ENCODE data around the gene MAP2K5. TPM values are rescaled to one million over a fixed set of nuclear protein-coding genes. Genes with fewer than 3 reads are reported as not detected.

Gene MAP2K5
- total and polyA plus RNA-seq, 8 donors, result 1.8 to 94.6 (median 11.1) TPM

DNA sequence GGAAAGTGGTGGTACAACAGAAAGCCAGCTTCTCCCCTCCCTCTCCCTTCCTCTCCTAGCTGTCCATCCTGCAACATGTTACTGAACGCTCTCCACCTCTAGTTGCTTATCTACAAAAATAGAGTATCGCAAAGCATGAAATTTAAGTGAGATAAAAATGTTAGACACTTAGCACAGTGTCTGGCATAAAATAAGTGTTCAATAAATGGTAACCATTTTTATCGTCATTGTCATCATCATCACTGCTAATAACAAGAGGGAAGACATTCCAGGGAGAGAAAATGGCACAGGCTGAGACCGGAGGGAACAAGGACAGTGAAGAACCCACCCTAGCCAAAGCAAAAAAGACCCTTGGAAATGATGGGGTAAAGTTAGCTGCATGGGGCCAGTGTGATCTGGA lies 244.1 kb downstream of the MAP2K5 start:
- no peaks in the 10 kb centered on the region for H3K9me3 ChIP-seq
- no peak overlapping the region for H3K27ac ChIP-seq
- no peak overlapping the region for H3K4me3 ChIP-seq
- TF ChIP-seq POLR2A (IDR thresholded peaks at IDR 0.05) (no peak), POLR2AphosphoS5 (IDR thresholded peaks at IDR 0.05) (no peak), EP300 (IDR thresholded peaks at IDR 0.05) (no peak)
- TF ChIP-seq, protein P1, sequence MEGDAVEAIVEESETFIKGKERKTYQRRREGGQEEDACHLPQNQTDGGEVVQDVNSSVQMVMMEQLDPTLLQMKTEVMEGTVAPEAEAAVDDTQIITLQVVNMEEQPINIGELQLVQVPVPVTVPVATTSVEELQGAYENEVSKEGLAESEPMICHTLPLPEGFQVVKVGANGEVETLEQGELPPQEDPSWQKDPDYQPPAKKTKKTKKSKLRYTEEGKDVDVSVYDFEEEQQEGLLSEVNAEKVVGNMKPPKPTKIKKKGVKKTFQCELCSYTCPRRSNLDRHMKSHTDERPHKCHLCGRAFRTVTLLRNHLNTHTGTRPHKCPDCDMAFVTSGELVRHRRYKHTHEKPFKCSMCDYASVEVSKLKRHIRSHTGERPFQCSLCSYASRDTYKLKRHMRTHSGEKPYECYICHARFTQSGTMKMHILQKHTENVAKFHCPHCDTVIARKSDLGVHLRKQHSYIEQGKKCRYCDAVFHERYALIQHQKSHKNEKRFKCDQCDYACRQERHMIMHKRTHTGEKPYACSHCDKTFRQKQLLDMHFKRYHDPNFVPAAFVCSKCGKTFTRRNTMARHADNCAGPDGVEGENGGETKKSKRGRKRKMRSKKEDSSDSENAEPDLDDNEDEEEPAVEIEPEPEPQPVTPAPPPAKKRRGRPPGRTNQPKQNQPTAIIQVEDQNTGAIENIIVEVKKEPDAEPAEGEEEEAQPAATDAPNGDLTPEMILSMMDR (IDR thresholded peaks at IDR 0.05), result no peak
- DNase-seq, result no peak
- intact Hi-C loops (cut with DNase I; ENCODE audit: low total_unique reads), result no loop called here
- WGBS, 5 donors, result 94 to 99% (median 97%) methylated on average over 4 of the region's 4 CpGs
- no peaks in the 10 kb centered on the region for H3K4me1 ChIP-seq
- no peaks in the 10 kb centered on the region for H3K27me3 ChIP-seq
- H3K36me3 ChIP-seq, result peaks cover 10 to 17% (median 13%) of the 10 kb centered on the region in 4 donors

DNA sequence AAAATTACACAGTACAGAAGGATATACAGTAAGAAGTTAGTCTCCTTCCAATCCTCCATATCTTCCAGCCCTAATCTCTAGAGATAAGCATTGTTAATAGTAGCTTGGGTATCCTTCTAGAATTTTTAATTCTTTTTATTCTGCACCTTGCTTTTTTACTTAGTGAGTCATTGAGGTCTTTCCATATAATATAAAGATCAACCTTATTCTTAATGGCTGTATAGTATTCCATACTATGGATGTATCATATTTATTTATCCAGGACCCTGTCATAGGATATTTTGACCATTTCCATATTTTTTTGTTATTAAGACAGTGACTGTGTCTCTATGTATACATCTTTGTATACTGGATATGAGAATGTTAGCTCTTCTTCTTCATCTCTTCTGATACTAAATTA lies 246.5 kb downstream of the MAP2K5 start:
- Histone ChIP-seq H3K27me3 (no peaks in the 10 kb centered on the region), H3K27ac (no peak overlapping the region), H3K4me3 (no peak overlapping the region), H3K4me1 (no peaks in the 10 kb centered on the region), H3K9me3 (no peaks in the 10 kb centered on the region), H3K36me3 (peaks cover 0 to 8% (median 1%) of the 10 kb centered on the region in 4 donors)
- no peak for TF ChIP-seq POLR2AphosphoS5 (IDR thresholded peaks at IDR 0.05)
- TF ChIP-seq EP300 (IDR thresholded peaks at IDR 0.05), result no peak
- TF ChIP-seq POLR2A (IDR thresholded peaks at IDR 0.05), result no peak
- TF ChIP-seq, protein P1 (IDR thresholded peaks at IDR 0.05), result no peak
- no peak for DNase-seq
- intact Hi-C loops (cut with DNase I; ENCODE audit: low total_unique reads), result no loop called here

GRCh38 chr15:67790610-67791319 lies 248.3 kb downstream of the MAP2K5 start:
- TF ChIP-seq EP300 (IDR thresholded peaks at IDR 0.05), result no peak
- TF ChIP-seq, protein P1 (IDR thresholded peaks at IDR 0.05), result no peak
- no peak for TF ChIP-seq POLR2AphosphoS5 (IDR thresholded peaks at IDR 0.05)
- no peak for TF ChIP-seq POLR2A (IDR thresholded peaks at IDR 0.05)
- no peak for DNase-seq
- 86 to 99% (median 97%) methylated on average over 3 of the region's 3 CpGs for WGBS, 5 donors

GRCh38 chr15:67792250-67792942 lies 249.9 kb downstream of the MAP2K5 start:
- WGBS, 5 donors, result 79 to 88% (median 83%) methylated on average over 8 of the region's 8 CpGs
- Histone ChIP-seq H3K27me3 (no peaks in the 10 kb centered on the region), H3K27ac (no peak overlapping the region), H3K4me3 (no peak overlapping the region), H3K4me1 (no peaks in the 10 kb centered on the region), H3K36me3 (peaks cover 0 to 4% (median 0%) of the 10 kb centered on the region in 4 donors), H3K9me3 (peaks cover 0 to 12% (median 8%) of the 10 kb centered on the region in 4 donors)
- no peak for DNase-seq
- TF ChIP-seq POLR2AphosphoS5 (IDR thresholded peaks at IDR 0.05), result no peak
- TF ChIP-seq POLR2A (IDR thresholded peaks at IDR 0.05), result no peak
- TF ChIP-seq EP300 (IDR thresholded peaks at IDR 0.05), result no peak
- TF ChIP-seq, protein P1 (IDR thresholded peaks at IDR 0.05), result no peak
- intact Hi-C loops (cut with DNase I; ENCODE audit: low total_unique reads), result no loop called here

More at GRCh38 chr15:67790610-67791319, 248.3 kb downstream of the MAP2K5 start:
- Histone ChIP-seq H3K27ac (no peak overlapping the region), H3K27me3 (no peaks in the 10 kb centered on the region), H3K4me1 (no peaks in the 10 kb centered on the region), H3K36me3 (no peaks in the 10 kb centered on the region), H3K9me3 (peaks cover 0 to 12% (median 8%) of the 10 kb centered on the region in 4 donors), H3K4me3 (no peak overlapping the region)
- intact Hi-C loops (cut with DNase I; ENCODE audit: low total_unique reads), result no loop called here
